Measurements from ENCODE around the gene POLL.

- TF ChIP-seq CTCF (conservative IDR thresholded peaks at IDR 0.05; ENCODE audit: low read depth, low read length) (no peak), EZH2 (IDR thresholded peaks at IDR 0.05; ENCODE audit: borderline replicate concordance, low read depth, low read length, poor library complexity, severe bottlenecking) (no peak)
These were observed 22.1 kb downstream of the POLL start for GRCh38 chr10:101565936-101566332.
